A673 (cell line): ENCODE results near the gene BATF. TPM values are rescaled to one million over a fixed set of nuclear protein-coding genes. Genes with fewer than 3 reads are reported as not detected.

Experiments used
- BruUV-seq: library from RNA; stranded (reverse); fragments of 400-500 nt; replicated peaks from 2 replicates; lab custom pipeline; 2021; lab: Mats Ljungman, UMichigan
- CTCF ChIA-PET: fragments of 300-600 bp; sonication (Branson Sonifier 250); formaldehyde crosslinking; loops from one replicate; lab custom pipeline; 2022; ENCODE audit warnings: antibody characterized with exemption; lab: Charles Lee
- POLR2A ChIA-PET: fragments of 300-600 bp; sonication (Branson Sonifier 250); formaldehyde crosslinking; loops from one replicate; lab custom pipeline; 2022; ENCODE audit warnings: antibody characterized with exemption; ENCODE audit not compliant: low non-redundant PET; lab: Charles Lee
- DNase-seq: peaks from one replicate; pipeline ENCODE4 v3.0.0-alpha.2; 2015; ENCODE audit warnings: low spot score
- H3K27ac ChIP-seq: fragments of 200-600 bp; sonication (generic); 2 replicates; pipeline ENCODE4 v1.5.1; 2016; ENCODE audit warnings: mixed run types, low read depth, mild to moderate bottlenecking, mixed read lengths, antibody characterized with exemption, low read length; ENCODE audit not compliant: poor library complexity, severe bottlenecking
- H3K27me3 ChIP-seq: fragments of 200-600 bp; sonication (generic); replicated peaks from 2 replicates; pipeline ENCODE4 v1.6.1; 2017; ENCODE audit warnings: mixed run types, low read depth, mild to moderate bottlenecking, mixed read lengths, antibody characterized with exemption, low read length; ENCODE audit not compliant: insufficient read depth, poor library complexity
- H3K36me3 ChIP-seq: fragments of 200-600 bp; sonication (generic); 2 replicates; pipeline ENCODE4 v1.6.1; 2016; ENCODE audit warnings: mixed run types, mild to moderate bottlenecking, mixed read lengths, antibody characterized with exemption, low read length; ENCODE audit not compliant: insufficient read depth, poor library complexity, severe bottlenecking
- H3K4me1 ChIP-seq: fragments of 200-600 bp; sonication (generic); 2 replicates; pipeline ENCODE4 v1.6.1; 2017; ENCODE audit warnings: mixed run types, mild to moderate bottlenecking, mixed read lengths, antibody characterized with exemption, low read length; ENCODE audit not compliant: insufficient read depth, poor library complexity, severe bottlenecking
- H3K4me3 ChIP-seq: fragments of 200-600 bp; sonication (generic); 2 replicates; pipeline ENCODE4 v1.5.1; 2016; ENCODE audit warnings: low read depth, mixed run types, mild to moderate bottlenecking, mixed read lengths, low read length; ENCODE audit not compliant: poor library complexity, severe bottlenecking
- H3K9me3 ChIP-seq: fragments of 200-600 bp; sonication (generic); 2 replicates; pipeline ENCODE4 v1.6.1; 2016; ENCODE audit warnings: mixed run types, low read depth, mild to moderate bottlenecking, mixed read lengths, antibody characterized with exemption, low read length; ENCODE audit not compliant: poor library complexity, severe bottlenecking
- EZH2 ChIP-seq: fragments of 200-600 bp; sonication (generic); IDR thresholded peaks from 2 replicates; pipeline ENCODE4 v1.6.1; 2017; ENCODE audit warnings: borderline replicate concordance, low read depth, mild to moderate bottlenecking, mixed read lengths, antibody characterized with exemption, low read length; ENCODE audit not compliant: poor library complexity, severe bottlenecking
- intact Hi-C: fragments of 100-400 bp; cut with micrococcal nuclease; formaldehyde crosslinking; loops from one replicate; pipeline ENCODE4 v1.10.0; 2022; ENCODE audit not compliant: unreplicated experiment
- total RNA-seq: library from RNA; stranded (reverse); gene quantifications from 2 replicates; pipeline ENCODE4 v1.2.3, GENCODE V29; 2021
- TF ChIP-seq, protein P1 (sequence below): fragments of 300-800, 200-600 bp; sonication (generic); conservative IDR thresholded peaks from 2 replicates; pipeline ENCODE4 v1.5.1; 2017; ENCODE audit warnings: low read depth, mild to moderate bottlenecking, antibody characterized with exemption, low read length, moderate library complexity, mixed read lengths

BATF gene
- total RNA-seq, 1 experiment from 2014 or later, result not detected

DNA sequence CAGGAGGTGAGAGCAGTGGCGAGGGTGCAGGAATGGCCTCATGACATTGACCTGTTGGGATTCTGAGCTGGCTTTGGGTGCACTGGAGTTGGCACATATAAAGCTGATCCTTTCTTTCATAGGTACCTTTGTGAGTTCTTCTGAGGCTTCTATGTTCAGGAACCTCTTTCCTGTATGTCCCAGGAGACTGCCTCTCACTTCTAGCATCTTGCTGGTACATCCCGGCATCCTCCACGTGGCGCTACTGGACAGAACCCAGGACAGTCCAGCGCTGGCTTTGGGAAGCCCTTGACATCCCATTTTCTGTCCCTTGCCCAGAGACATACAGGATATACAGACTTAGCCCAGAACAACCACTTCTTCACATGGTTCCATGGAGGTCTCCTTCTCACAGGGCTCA, 44.4 kb upstream of the BATF start:
- H3K4me3 ChIP-seq, result no peak overlapping the region
- DNase-seq, result no peak
- TF ChIP-seq, protein P1, sequence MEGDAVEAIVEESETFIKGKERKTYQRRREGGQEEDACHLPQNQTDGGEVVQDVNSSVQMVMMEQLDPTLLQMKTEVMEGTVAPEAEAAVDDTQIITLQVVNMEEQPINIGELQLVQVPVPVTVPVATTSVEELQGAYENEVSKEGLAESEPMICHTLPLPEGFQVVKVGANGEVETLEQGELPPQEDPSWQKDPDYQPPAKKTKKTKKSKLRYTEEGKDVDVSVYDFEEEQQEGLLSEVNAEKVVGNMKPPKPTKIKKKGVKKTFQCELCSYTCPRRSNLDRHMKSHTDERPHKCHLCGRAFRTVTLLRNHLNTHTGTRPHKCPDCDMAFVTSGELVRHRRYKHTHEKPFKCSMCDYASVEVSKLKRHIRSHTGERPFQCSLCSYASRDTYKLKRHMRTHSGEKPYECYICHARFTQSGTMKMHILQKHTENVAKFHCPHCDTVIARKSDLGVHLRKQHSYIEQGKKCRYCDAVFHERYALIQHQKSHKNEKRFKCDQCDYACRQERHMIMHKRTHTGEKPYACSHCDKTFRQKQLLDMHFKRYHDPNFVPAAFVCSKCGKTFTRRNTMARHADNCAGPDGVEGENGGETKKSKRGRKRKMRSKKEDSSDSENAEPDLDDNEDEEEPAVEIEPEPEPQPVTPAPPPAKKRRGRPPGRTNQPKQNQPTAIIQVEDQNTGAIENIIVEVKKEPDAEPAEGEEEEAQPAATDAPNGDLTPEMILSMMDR, result no peak
- no peak for TF ChIP-seq EZH2
- ChIA-PET POLR2A (no interaction called here), CTCF (no interaction called here)
- no peak overlapping the region for H3K27ac ChIP-seq
- H3K4me1 ChIP-seq, result no peaks in the 10 kb centered on the region
- intact Hi-C loops, result no loop called here
- H3K9me3 ChIP-seq, result no peaks in the 10 kb centered on the region
- H3K36me3 ChIP-seq, result no peaks in the 10 kb centered on the region
- no TSS peak for BruUV-seq
- no peaks in the 10 kb centered on the region for H3K27me3 ChIP-seq

DNA sequence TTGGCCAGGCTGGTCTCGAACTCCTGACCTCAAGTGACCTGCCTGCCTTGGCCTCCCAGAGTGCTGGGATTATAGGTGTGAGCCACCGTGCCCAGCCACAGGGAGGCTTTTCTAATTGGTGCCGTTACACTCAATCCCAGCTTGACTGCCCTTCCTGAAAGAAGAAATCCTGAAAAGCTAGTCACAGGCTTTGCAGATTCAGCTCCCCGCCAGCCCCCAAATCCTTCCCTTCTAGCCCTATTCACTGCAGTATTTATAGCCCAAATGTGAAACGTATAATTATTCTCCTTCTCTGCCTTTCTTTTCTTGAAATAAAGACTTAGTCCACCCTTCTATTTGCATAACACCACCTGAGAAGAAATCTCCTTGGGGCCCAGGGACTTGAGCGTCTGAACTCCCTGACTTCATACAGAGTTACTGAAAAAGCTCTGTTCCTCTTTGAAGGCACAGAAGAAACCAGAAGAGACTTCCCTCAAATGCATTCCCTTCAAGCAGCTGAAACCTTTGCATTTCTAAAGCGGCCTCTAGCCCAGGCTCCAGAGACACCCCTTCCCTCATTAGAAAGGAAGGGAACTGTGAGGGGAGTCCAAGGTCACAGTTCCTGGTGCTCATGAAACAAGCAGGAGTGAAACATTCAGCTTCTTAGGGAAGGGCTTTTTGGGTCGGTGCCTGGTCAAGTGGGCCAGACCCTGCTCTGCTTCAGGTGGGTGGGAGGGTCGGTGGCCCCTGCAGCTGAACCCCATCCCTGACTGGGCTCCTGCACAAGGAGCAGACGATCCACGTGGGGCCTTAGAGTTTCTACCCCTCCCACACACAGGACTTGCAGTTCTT, 42.3 kb upstream of the BATF start:
- DNase-seq, result no peak
- no peaks in the 10 kb centered on the region for H3K9me3 ChIP-seq
- no peak overlapping the region for H3K27ac ChIP-seq
- intact Hi-C loops, result no loop called here
- ChIA-PET POLR2A (no interaction called here), CTCF (interaction anchor here (1.1 kb wide), 1 partner anchor 9 kb away, joined by 3 read pairs; no protein-coding TSS in a partner anchor)
- H3K4me1 ChIP-seq, result no peaks in the 10 kb centered on the region
- no peak overlapping the region for H3K4me3 ChIP-seq
- no peaks in the 10 kb centered on the region for H3K27me3 ChIP-seq
- no TSS peak for BruUV-seq
- TF ChIP-seq EZH2, result no peak
- TF ChIP-seq, protein P1, result no peak
- H3K36me3 ChIP-seq, result no peaks in the 10 kb centered on the region

DNA sequence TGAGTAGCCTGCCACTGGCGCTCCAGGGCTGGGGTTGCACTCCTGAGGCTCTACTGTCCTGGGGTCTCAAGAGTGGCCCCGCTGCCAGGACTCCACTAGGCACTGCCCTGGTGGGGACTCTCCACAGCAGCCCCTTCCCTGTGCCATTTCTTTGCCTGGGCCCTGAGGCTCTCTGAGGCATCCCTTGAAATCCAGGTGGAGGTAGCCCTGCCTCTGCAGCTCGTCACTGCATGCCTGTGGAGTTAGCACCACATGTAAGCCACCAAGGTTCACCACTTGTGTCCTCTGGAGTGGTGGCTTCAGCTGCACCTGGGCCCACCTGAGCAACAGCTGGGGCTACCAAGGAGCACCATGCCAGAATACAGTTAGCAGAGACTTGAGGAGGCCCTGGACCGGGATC, 39.9 kb upstream of the BATF start:
- ChIA-PET POLR2A (no interaction called here), CTCF (no interaction called here)
- no peak overlapping the region for H3K4me3 ChIP-seq
- no peaks in the 10 kb centered on the region for H3K9me3 ChIP-seq
- TF ChIP-seq, protein P1, result no peak
- no peak for TF ChIP-seq EZH2
- H3K4me1 ChIP-seq, result no peaks in the 10 kb centered on the region
- no peak for DNase-seq
- no peaks in the 10 kb centered on the region for H3K36me3 ChIP-seq
- BruUV-seq, result no TSS peak
- no peak overlapping the region for H3K27ac ChIP-seq
- intact Hi-C loops, result no loop called here
- H3K27me3 ChIP-seq, result no peaks in the 10 kb centered on the region
